ENCODE data around the gene ECE2.

Gene ECE2

DNA sequence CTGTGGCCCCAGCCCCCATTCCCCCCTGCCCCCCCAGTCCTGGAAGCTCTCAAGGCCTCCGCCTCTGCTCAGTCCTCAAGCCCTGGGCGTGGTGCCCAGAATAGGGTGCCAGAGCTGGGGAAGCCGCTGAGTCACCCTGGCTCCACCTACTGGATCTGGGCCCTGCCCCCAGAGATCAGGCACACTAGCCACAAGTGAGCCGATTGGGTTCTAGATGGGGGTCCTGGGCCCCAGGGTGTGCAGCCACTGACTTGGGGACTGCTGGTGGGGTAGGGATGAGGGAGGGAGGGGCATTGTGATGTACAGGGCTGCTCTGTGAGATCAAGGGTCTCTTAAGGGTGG is 44.3 kb downstream of the ECE2 start:
- no peaks in the 10 kb centered on the region for H3K9me3 ChIP-seq (ENCODE audit: control insufficient read depth, low read length)
- peak overlapping the region in 1 of 2 experiments; percentile 60 for H3K4me3 ChIP-seq (ENCODE audit: insufficient read depth in 1 of 2, low read depth in 1 of 2, low read length in 2 of 2)
- peak overlapping the region in 1 of 2 experiments; percentile 10 for H3K4ac ChIP-seq (ENCODE audit: low read depth in 1 of 2, low read length in 2 of 2)
- no peak overlapping the region for H4K91ac ChIP-seq (ENCODE audit: low read length)
- peak overlapping the region; percentile 12 for H3K4me2 ChIP-seq (ENCODE audit: low read length, poor library complexity, severe bottlenecking)
- no peak overlapping the region for H2BK5ac ChIP-seq (ENCODE audit: low read depth, low read length, poor library complexity, severe bottlenecking)
- peak overlapping the region; percentile 64 for H3K9ac ChIP-seq (ENCODE audit: low read length)
- H2BK120ac ChIP-seq (ENCODE audit: low read depth, low read length): no peak overlapping the region
- DNase-seq: peak; percentile 92
- H3K79me1 ChIP-seq (replicated peaks; ENCODE audit: low read length, poor library complexity, severe bottlenecking): peaks cover 30% of the 10 kb centered on the region
- peak overlapping the region; percentile 26 for H2AK5ac ChIP-seq (ENCODE audit: low read length, severe bottlenecking)
- peak overlapping the region; percentile 52 to 85 for H3K18ac ChIP-seq (ENCODE audit: low read depth in 1 of 2, low read length in 2 of 2)
- H4K8ac ChIP-seq (ENCODE audit: low read length): no peak overlapping the region
- peaks cover 32% of the 10 kb centered on the region for H3K4me1 ChIP-seq (ENCODE audit: control insufficient read depth, insufficient read depth, low read depth, low read length)
- no peaks in the 10 kb centered on the region for H3K27me3 ChIP-seq (ENCODE audit: control insufficient read depth in 1 of 2, insufficient read depth in 1 of 2, low read length in 2 of 2)
- WGBS: 4% methylated on average over 4 of the region's 4 CpGs
- peak overlapping the region; percentile 9 for H3K27ac ChIP-seq (ENCODE audit: low read length, poor library complexity, severe bottlenecking)
- H3K14ac ChIP-seq (ENCODE audit: low read length in 2 of 2): peak overlapping the region in 1 of 2 experiments; percentile 68
- H2AFZ ChIP-seq (ENCODE audit: low read depth, low read length): no peak overlapping the region
- peaks cover 72% of the 10 kb centered on the region in 2 experiments for H3K36me3 ChIP-seq (ENCODE audit: control insufficient read depth in 1 of 2, insufficient read depth in 2 of 2, low read depth in 1 of 2, low read length in 2 of 2)
- H2BK15ac ChIP-seq (ENCODE audit: low read depth, poor library complexity, severe bottlenecking): no peak overlapping the region
- peak overlapping the region in 1 of 2 experiments; percentile 84 for H2BK12ac ChIP-seq (ENCODE audit: low read length in 2 of 2)
- H3K23ac ChIP-seq (ENCODE audit: low read length in 2 of 2): no peak overlapping the region

DNA sequence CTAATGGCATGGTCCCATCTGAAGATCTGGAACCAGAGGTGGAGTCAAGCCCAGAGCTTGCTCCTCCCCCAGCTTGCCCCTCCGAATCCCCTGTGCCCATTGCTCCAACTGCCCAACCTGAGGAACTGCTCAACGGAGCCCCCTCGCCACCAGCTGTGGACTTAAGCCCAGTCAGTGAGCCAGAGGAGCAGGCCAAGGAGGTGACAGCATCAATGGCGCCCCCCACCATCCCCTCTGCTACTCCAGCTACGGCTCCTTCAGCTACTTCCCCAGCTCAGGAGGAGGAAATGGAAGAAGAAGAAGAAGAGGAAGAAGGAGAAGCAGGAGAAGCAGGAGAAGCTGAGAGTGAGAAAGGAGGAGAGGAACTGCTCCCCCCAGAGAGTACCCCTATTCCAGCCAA is 45.8 kb downstream of the ECE2 start:
- H2AK5ac ChIP-seq (ENCODE audit: low read length, severe bottlenecking): no peak overlapping the region
- H3K4me2 ChIP-seq (ENCODE audit: low read length, poor library complexity, severe bottlenecking): no peak overlapping the region
- H2BK15ac ChIP-seq (ENCODE audit: low read depth, poor library complexity, severe bottlenecking): peak overlapping the region; percentile 3
- peak overlapping the region; percentile 64 for H3K9ac ChIP-seq (ENCODE audit: low read length)
- no peak overlapping the region for H2BK12ac ChIP-seq (ENCODE audit: low read length in 2 of 2)
- H3K4ac ChIP-seq (ENCODE audit: low read depth in 1 of 2, low read length in 2 of 2): no peak overlapping the region
- no peak overlapping the region for H3K18ac ChIP-seq (ENCODE audit: low read depth in 1 of 2, low read length in 2 of 2)
- no peaks in the 10 kb centered on the region for H3K9me3 ChIP-seq (ENCODE audit: control insufficient read depth, low read length)
- WGBS: 89% methylated on average over 1 of the region's 5 CpGs
- H3K4me3 ChIP-seq (ENCODE audit: insufficient read depth in 1 of 2, low read depth in 1 of 2, low read length in 2 of 2): peak overlapping the region in 1 of 2 experiments; percentile 59
- H4K8ac ChIP-seq (ENCODE audit: low read length): no peak overlapping the region
- H3K14ac ChIP-seq (ENCODE audit: low read length in 2 of 2): no peak overlapping the region
- H3K4me1 ChIP-seq (ENCODE audit: control insufficient read depth, insufficient read depth, low read depth, low read length): peaks cover 26% of the 10 kb centered on the region
- no peak overlapping the region for H2BK5ac ChIP-seq (ENCODE audit: low read depth, low read length, poor library complexity, severe bottlenecking)
- no peaks in the 10 kb centered on the region for H3K27me3 ChIP-seq (ENCODE audit: control insufficient read depth in 1 of 2, insufficient read depth in 1 of 2, low read length in 2 of 2)
- no peak for DNase-seq
- no peak overlapping the region for H2AFZ ChIP-seq (ENCODE audit: low read depth, low read length)
- H3K36me3 ChIP-seq (ENCODE audit: control insufficient read depth in 1 of 2, insufficient read depth in 2 of 2, low read depth in 1 of 2, low read length in 2 of 2): peaks cover 85 to 86% of the 10 kb centered on the region in 2 experiments
- H3K79me1 ChIP-seq (replicated peaks; ENCODE audit: low read length, poor library complexity, severe bottlenecking): peaks cover 38% of the 10 kb centered on the region
- no peak overlapping the region for H3K27ac ChIP-seq (ENCODE audit: low read length, poor library complexity, severe bottlenecking)
- no peak overlapping the region for H4K91ac ChIP-seq (ENCODE audit: low read length)
- no peak overlapping the region for H2BK120ac ChIP-seq (ENCODE audit: low read depth, low read length)
- no peak overlapping the region for H3K23ac ChIP-seq (ENCODE audit: low read length in 2 of 2)

DNA sequence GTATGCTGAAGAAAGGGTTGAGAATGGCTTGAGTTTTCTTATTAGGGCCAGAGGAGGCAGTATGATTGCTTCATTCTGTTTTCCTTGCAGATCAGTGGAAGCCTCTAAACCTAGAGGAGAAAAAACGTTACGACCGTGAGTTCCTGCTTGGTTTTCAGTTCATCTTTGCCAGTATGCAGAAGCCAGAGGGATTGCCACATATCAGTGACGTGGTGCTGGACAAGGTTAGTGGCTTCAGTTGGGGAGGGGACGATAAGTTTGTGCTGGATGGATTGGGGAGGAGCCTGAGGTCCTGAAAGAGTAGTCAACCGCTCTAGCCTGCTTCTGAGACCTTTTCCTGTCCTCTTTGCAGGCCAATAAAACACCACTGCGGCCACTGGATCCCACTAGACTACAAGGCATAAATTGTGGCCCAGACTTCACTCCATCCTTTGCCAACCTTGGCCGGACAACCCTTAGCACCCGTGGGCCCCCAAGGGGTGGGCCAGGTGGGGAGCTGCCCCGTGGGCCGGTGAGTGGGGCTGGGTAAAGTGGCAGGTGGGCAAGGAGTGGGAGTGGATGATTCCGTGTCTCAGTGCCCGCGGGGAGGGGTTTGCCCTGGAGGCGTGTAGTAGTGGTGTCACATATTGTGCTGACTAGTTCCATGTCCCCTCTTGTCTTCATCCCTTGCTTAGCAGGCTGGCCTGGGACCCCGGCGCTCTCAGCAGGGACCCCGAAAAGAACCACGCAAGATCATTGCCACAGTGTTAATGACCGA is 47.1 kb downstream of the ECE2 start:
- H3K14ac ChIP-seq (ENCODE audit: low read length in 2 of 2): no peak overlapping the region
- peak overlapping the region; percentile 64 for H3K9ac ChIP-seq (ENCODE audit: low read length)
- H2BK5ac ChIP-seq (ENCODE audit: low read depth, low read length, poor library complexity, severe bottlenecking): no peak overlapping the region
- H3K27ac ChIP-seq (ENCODE audit: low read length, poor library complexity, severe bottlenecking): no peak overlapping the region
- H3K4me2 ChIP-seq (ENCODE audit: low read length, poor library complexity, severe bottlenecking): no peak overlapping the region
- H3K36me3 ChIP-seq (ENCODE audit: control insufficient read depth in 1 of 2, insufficient read depth in 2 of 2, low read depth in 1 of 2, low read length in 2 of 2): peaks cover 85 to 88% of the 10 kb centered on the region in 2 experiments
- no peak overlapping the region for H3K18ac ChIP-seq (ENCODE audit: low read depth in 1 of 2, low read length in 2 of 2)
- H2AK5ac ChIP-seq (ENCODE audit: low read length, severe bottlenecking): no peak overlapping the region
- H2BK12ac ChIP-seq (ENCODE audit: low read length in 2 of 2): no peak overlapping the region
- no peak overlapping the region for H3K4ac ChIP-seq (ENCODE audit: low read depth in 1 of 2, low read length in 2 of 2)
- no peak for DNase-seq
- no peak overlapping the region for H2AFZ ChIP-seq (ENCODE audit: low read depth, low read length)
- no peak overlapping the region for H3K23ac ChIP-seq (ENCODE audit: low read length in 2 of 2)
- no peak overlapping the region for H2BK15ac ChIP-seq (ENCODE audit: low read depth, poor library complexity, severe bottlenecking)
- H3K79me1 ChIP-seq (replicated peaks; ENCODE audit: low read length, poor library complexity, severe bottlenecking): peaks cover 43% of the 10 kb centered on the region
- H3K9me3 ChIP-seq (ENCODE audit: control insufficient read depth, low read length): no peaks in the 10 kb centered on the region
- H4K91ac ChIP-seq (ENCODE audit: low read length): no peak overlapping the region
- peak overlapping the region in 1 of 2 experiments; percentile 59 for H3K4me3 ChIP-seq (ENCODE audit: insufficient read depth in 1 of 2, low read depth in 1 of 2, low read length in 2 of 2)
- peaks cover 16% of the 10 kb centered on the region for H3K4me1 ChIP-seq (ENCODE audit: control insufficient read depth, insufficient read depth, low read depth, low read length)
- no peaks in the 10 kb centered on the region for H3K27me3 ChIP-seq (ENCODE audit: control insufficient read depth in 1 of 2, insufficient read depth in 1 of 2, low read length in 2 of 2)
- no peak overlapping the region for H4K8ac ChIP-seq (ENCODE audit: low read length)
- H2BK120ac ChIP-seq (ENCODE audit: low read depth, low read length): no peak overlapping the region
- WGBS: 92% methylated on average over 15 of the region's 20 CpGs

DNA sequence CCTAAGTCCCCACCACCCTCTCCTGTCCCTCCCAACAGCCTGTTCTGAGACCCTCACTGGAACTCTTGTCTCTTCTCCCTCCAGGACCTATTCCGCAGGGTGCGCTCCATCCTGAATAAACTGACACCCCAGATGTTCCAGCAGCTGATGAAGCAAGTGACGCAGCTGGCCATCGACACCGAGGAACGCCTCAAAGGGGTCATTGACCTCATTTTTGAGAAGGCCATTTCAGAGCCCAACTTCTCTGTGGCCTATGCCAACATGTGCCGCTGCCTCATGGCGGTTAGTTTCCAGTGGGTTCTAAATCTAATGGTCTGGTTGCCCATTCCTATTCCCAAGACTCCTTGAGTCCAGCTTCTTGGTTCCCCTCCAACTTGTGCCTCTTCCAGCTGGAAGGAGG is 47.9 kb downstream of the ECE2 start:
- no peak overlapping the region for H3K4me3 ChIP-seq (ENCODE audit: insufficient read depth in 1 of 2, low read depth in 1 of 2, low read length in 2 of 2)
- no peak overlapping the region for H3K4ac ChIP-seq (ENCODE audit: low read depth in 1 of 2, low read length in 2 of 2)
- no peak overlapping the region for H2BK120ac ChIP-seq (ENCODE audit: low read depth, low read length)
- peak overlapping the region; percentile 19 for H3K9ac ChIP-seq (ENCODE audit: low read length)
- H3K4me1 ChIP-seq (ENCODE audit: control insufficient read depth, insufficient read depth, low read depth, low read length): peaks cover 15% of the 10 kb centered on the region
- H3K79me1 ChIP-seq (replicated peaks; ENCODE audit: low read length, poor library complexity, severe bottlenecking): peaks cover 46% of the 10 kb centered on the region
- no peak overlapping the region for H3K23ac ChIP-seq (ENCODE audit: low read length in 2 of 2)
- no peak overlapping the region for H2BK12ac ChIP-seq (ENCODE audit: low read length in 2 of 2)
- no peak overlapping the region for H3K4me2 ChIP-seq (ENCODE audit: low read length, poor library complexity, severe bottlenecking)
- H3K27ac ChIP-seq (ENCODE audit: low read length, poor library complexity, severe bottlenecking): no peak overlapping the region
- DNase-seq: no peak
- no peaks in the 10 kb centered on the region for H3K27me3 ChIP-seq (ENCODE audit: control insufficient read depth in 1 of 2, insufficient read depth in 1 of 2, low read length in 2 of 2)
- peaks cover 89 to 93% of the 10 kb centered on the region in 2 experiments for H3K36me3 ChIP-seq (ENCODE audit: control insufficient read depth in 1 of 2, insufficient read depth in 2 of 2, low read depth in 1 of 2, low read length in 2 of 2)
- no peak overlapping the region for H3K14ac ChIP-seq (ENCODE audit: low read length in 2 of 2)
- no peak overlapping the region for H4K8ac ChIP-seq (ENCODE audit: low read length)
- no peak overlapping the region for H2AK5ac ChIP-seq (ENCODE audit: low read length, severe bottlenecking)
- H3K18ac ChIP-seq (ENCODE audit: low read depth in 1 of 2, low read length in 2 of 2): no peak overlapping the region
- H3K9me3 ChIP-seq (ENCODE audit: control insufficient read depth, low read length): no peaks in the 10 kb centered on the region
- no peak overlapping the region for H4K91ac ChIP-seq (ENCODE audit: low read length)
- no peak overlapping the region for H2BK15ac ChIP-seq (ENCODE audit: low read depth, poor library complexity, severe bottlenecking)
- no peak overlapping the region for H2AFZ ChIP-seq (ENCODE audit: low read depth, low read length)
- H2BK5ac ChIP-seq (ENCODE audit: low read depth, low read length, poor library complexity, severe bottlenecking): no peak overlapping the region
- WGBS: 98% methylated on average over 8 of the region's 8 CpGs
